Vagina (tissue), 2 donors: ENCODE data around the gene SHE.

ENCODE experiments used
- CTCF ChIP-seq, 3 experiments: fragments of 450-650 bp in 2 of 3; fragments of 200-600 bp in 1 of 3; sonication (generic) in 1 of 3; IDR thresholded peaks; one replicate each; pipeline ENCODE4 v1.5.1; 2017 to 2019; ENCODE audit warnings: antibody characterized with exemption in 3 of 3, mild to moderate bottlenecking in 2 of 3, moderate library complexity in 2 of 3
- POLR2A ChIP-seq, 2 donors: fragments of 450-650 bp; IDR thresholded peaks; one replicate each; pipeline ENCODE4 v1.6.1; 2017; ENCODE audit warnings: antibody characterized with exemption in 2 of 2, mild to moderate bottlenecking in 2 of 2, moderate library complexity in 2 of 2
- POLR2AphosphoS5 ChIP-seq, 2 donors: sonication (generic); formaldehyde crosslinking; IDR thresholded peaks; one replicate each; pipeline ENCODE4 v1.9.0; 2017; ENCODE audit warnings: antibody characterized with exemption in 2 of 2, mild to moderate bottlenecking in 2 of 2, low read depth in 1 of 2; ENCODE audit not compliant: insufficient read depth in 1 of 2

GRCh38 chr1:154519591-154519991, 17.4 kb upstream of the SHE start:
- TF ChIP-seq CTCF (IDR thresholded peaks at IDR 0.05) (no peak), POLR2AphosphoS5 (IDR thresholded peaks at IDR 0.05; ENCODE audit: insufficient read depth in 1 of 2, low read depth in 1 of 2) (no peak), POLR2A (IDR thresholded peaks at IDR 0.05) (no peak)
